MM.1S (cell line): Measurements from ENCODE around the gene BLCAP.

ENCODE experiments used
- DNase-seq: peaks from one replicate; pipeline ENCODE4 v3.0.0-alpha.2; 2015
- H2AFZ ChIP-seq: fragments of 300-600 bp; sonication (generic); 2 replicates; pipeline ENCODE4 v1.6.0; 2016; ENCODE audit warnings: antibody characterized with exemption, low read length
- H3F3A ChIP-seq: fragments of 300-600 bp; sonication (generic); 2 replicates; pipeline ENCODE4 v1.6.1; 2016; ENCODE audit warnings: mild to moderate bottlenecking, antibody characterized with exemption, low read length, moderate library complexity, mixed read lengths; ENCODE audit not compliant: insufficient read depth
- H3K27ac ChIP-seq: fragments of 300-600 bp; sonication (generic); 2 replicates; pipeline ENCODE4 v1.5.1; 2016; ENCODE audit warnings: mild to moderate bottlenecking, low read length
- H3K27me3 ChIP-seq: fragments of 300-600 bp; sonication (generic); replicated peaks from 2 replicates; pipeline ENCODE4 v1.6.0; 2016; ENCODE audit warnings: low read length; ENCODE audit not compliant: insufficient read depth
- H3K36me3 ChIP-seq: fragments of 300-600 bp; sonication (generic); replicated peaks from 2 replicates; pipeline ENCODE4 v1.6.1; 2016; ENCODE audit warnings: mild to moderate bottlenecking, low read length, mixed read lengths; ENCODE audit not compliant: insufficient read depth
- H3K4me1 ChIP-seq: fragments of 300-600 bp; sonication (generic); 2 replicates; pipeline ENCODE4 v1.6.1; 2016; ENCODE audit warnings: low read length, mixed read lengths
- H3K4me2 ChIP-seq: fragments of 300-600 bp; sonication (generic); 2 replicates; pipeline ENCODE4 v1.6.0; 2016; ENCODE audit warnings: low read depth, low read length
- H3K4me3 ChIP-seq: fragments of 300-600 bp; sonication (generic); 2 replicates; pipeline ENCODE4 v1.5.1; 2016; ENCODE audit warnings: low read length, mixed read lengths
- H3K79me2 ChIP-seq: fragments of 300-600 bp; sonication (generic); 2 replicates; pipeline ENCODE4 v1.6.1; 2016; ENCODE audit warnings: mixed run types, low read length, mixed read lengths
- H3K9ac ChIP-seq: fragments of 300-600 bp; sonication (generic); 2 replicates; pipeline ENCODE4 v1.6.1; 2016; ENCODE audit warnings: low read length, mixed read lengths
- H3K9me2 ChIP-seq: fragments of 300-600 bp; sonication (generic); replicated peaks from 2 replicates; pipeline ENCODE4 v1.6.1; 2016; ENCODE audit warnings: mild to moderate bottlenecking, low read length, mixed read lengths; ENCODE audit not compliant: insufficient read depth
- H3K9me3 ChIP-seq: fragments of 300-600 bp; sonication (generic); replicated peaks from 2 replicates; pipeline ENCODE4 v1.6.1; 2016; ENCODE audit warnings: mild to moderate bottlenecking, low read length, mixed read lengths; ENCODE audit not compliant: insufficient read depth
- H4K20me1 ChIP-seq: fragments of 300-600 bp; sonication (generic); 2 replicates; pipeline ENCODE4 v1.6.1; 2016; ENCODE audit warnings: mild to moderate bottlenecking, low read length, moderate library complexity, mixed read lengths; ENCODE audit not compliant: insufficient read depth
- CTCF ChIP-seq: fragments of 300-600 bp; sonication (generic); IDR thresholded peaks from 2 replicates; pipeline ENCODE4 v1.5.1; 2016; ENCODE audit warnings: antibody characterized with exemption, low read length, mixed read lengths
- EZH2 ChIP-seq: fragments of 300-600 bp; sonication (generic); optimal IDR thresholded peaks from 2 replicates; pipeline ENCODE3; 2017; ENCODE audit warnings: low read depth, mild to moderate bottlenecking, antibody characterized with exemption, low read length, mixed read lengths
- EZH2phosphoT487 ChIP-seq: fragments of 300-600 bp; sonication (generic); IDR thresholded peaks from 2 replicates; pipeline ENCODE4 v1.6.1; 2018; ENCODE audit warnings: antibody characterized with exemption, low read length

Gene BLCAP

GRCh38 chr20:37481610-37482009, 46.1 kb downstream of the BLCAP start:
- H3K9me2 ChIP-seq = no peaks in the 10 kb centered on the region
- H3K4me3 ChIP-seq = no peak overlapping the region
- no peak for DNase-seq
- H3K79me2 ChIP-seq = no peaks in the 10 kb centered on the region
- H3K4me1 ChIP-seq = no peaks in the 10 kb centered on the region
- no peaks in the 10 kb centered on the region for H3F3A ChIP-seq
- no peak overlapping the region for H3K4me2 ChIP-seq
- TF ChIP-seq CTCF (no peak), EZH2 (no peak), EZH2phosphoT487 (no peak)
- no peak overlapping the region for H3K9ac ChIP-seq
- no peaks in the 10 kb centered on the region for H3K36me3 ChIP-seq
- H3K27ac ChIP-seq = no peak overlapping the region
- H4K20me1 ChIP-seq = no peaks in the 10 kb centered on the region
- H3K9me3 ChIP-seq = no peaks in the 10 kb centered on the region
- H2AFZ ChIP-seq = no peak overlapping the region
- peaks cover 17% of the 10 kb centered on the region; the same call in 1 of the 2 replicates for H3K27me3 ChIP-seq

- no peak for TF ChIP-seq EZH2phosphoT487
- TF ChIP-seq CTCF = no peak
- TF ChIP-seq EZH2 = no peak
- H3K9me2 ChIP-seq = no peaks in the 10 kb centered on the region
- no peak overlapping the region for H2AFZ ChIP-seq
- H3K9me3 ChIP-seq = no peaks in the 10 kb centered on the region
- no peaks in the 10 kb centered on the region for H3K79me2 ChIP-seq
- DNase-seq = no peak
- no peaks in the 10 kb centered on the region for H4K20me1 ChIP-seq
- H3K27me3 ChIP-seq = peaks cover 24% of the 10 kb centered on the region; the same call in 1 of the 2 replicates
- H3K4me1 ChIP-seq = no peaks in the 10 kb centered on the region
- no peaks in the 10 kb centered on the region for H3K36me3 ChIP-seq
- no peak overlapping the region for H3K4me3 ChIP-seq
- no peaks in the 10 kb centered on the region for H3F3A ChIP-seq
- H3K4me2 ChIP-seq = no peak overlapping the region
- no peak overlapping the region for H3K9ac ChIP-seq
- no peak overlapping the region for H3K27ac ChIP-seq
Observed at GRCh38 chr20:37480919-37481318, 46.8 kb downstream of the BLCAP start.

GRCh38 chr20:37479925-37480691, 47.6 kb downstream of the BLCAP start:
- Histone ChIP-seq H3K9ac (no peak overlapping the region), H3K9me3 (no peaks in the 10 kb centered on the region), H3K4me3 (no peak overlapping the region), H3K36me3 (no peaks in the 10 kb centered on the region), H3K9me2 (no peaks in the 10 kb centered on the region), H3K27me3 (peaks cover 23% of the 10 kb centered on the region; the same call in 1 of the 2 replicates), H3K79me2 (no peaks in the 10 kb centered on the region), H3K4me2 (no peak overlapping the region), H3K27ac (no peak overlapping the region), H2AFZ (no peak overlapping the region), H3K4me1 (no peaks in the 10 kb centered on the region), H4K20me1 (no peaks in the 10 kb centered on the region), H3F3A (no peaks in the 10 kb centered on the region)
- TF ChIP-seq CTCF (no peak), EZH2 (no peak), EZH2phosphoT487 (no peak)
- no peak for DNase-seq
